Neuron (in vitro differentiated cells): ENCODE results near the gene FCER1G.

ENCODE experiments used
- H2AFZ ChIP-seq: one replicate; pipeline ENCODE4 v1.6.1; 2013; ENCODE audit warnings: low read depth, mild to moderate bottlenecking, inconsistent platforms, low read length, moderate library complexity
- H3K27me3 ChIP-seq: one replicate; pipeline ENCODE4 v1.6.1; 2013; ENCODE audit warnings: low read length; ENCODE audit not compliant: insufficient read depth
- H3K36me3 ChIP-seq: one replicate; pipeline ENCODE4 v1.6.1; 2013; ENCODE audit warnings: low read length; ENCODE audit not compliant: insufficient read depth
- H3K4me1 ChIP-seq: one replicate; pipeline ENCODE4 v1.6.1; 2013; ENCODE audit warnings: low read length; ENCODE audit not compliant: insufficient read depth
- H3K4me3 ChIP-seq: 2 replicates; pipeline ENCODE4 v1.5.1; 2013; ENCODE audit warnings: mild to moderate bottlenecking, low read length, moderate library complexity
- H3K9me3 ChIP-seq: one replicate; pipeline ENCODE4 v1.6.1; 2013; ENCODE audit warnings: low read length

FCER1G gene

GRCh38 chr1:161215076-161215475 lies at the start of gene FCER1G:
Gene FCER1G, plus strand, starts transcription at chr1:161215295. Its CDS starts 27 bp downstream, at chr1:161215322.
- Histone ChIP-seq H3K36me3 (peaks cover 46% of the 10 kb centered on the region), H2AFZ (no peak within 1 kb of the TSS), H3K4me3 (no peak within 1 kb of the TSS), H3K9me3 (no peaks in the 10 kb centered on the region), H3K27me3 (no peaks in the 10 kb centered on the region), H3K4me1 (peaks cover 5% of the 10 kb centered on the region)

DNA sequence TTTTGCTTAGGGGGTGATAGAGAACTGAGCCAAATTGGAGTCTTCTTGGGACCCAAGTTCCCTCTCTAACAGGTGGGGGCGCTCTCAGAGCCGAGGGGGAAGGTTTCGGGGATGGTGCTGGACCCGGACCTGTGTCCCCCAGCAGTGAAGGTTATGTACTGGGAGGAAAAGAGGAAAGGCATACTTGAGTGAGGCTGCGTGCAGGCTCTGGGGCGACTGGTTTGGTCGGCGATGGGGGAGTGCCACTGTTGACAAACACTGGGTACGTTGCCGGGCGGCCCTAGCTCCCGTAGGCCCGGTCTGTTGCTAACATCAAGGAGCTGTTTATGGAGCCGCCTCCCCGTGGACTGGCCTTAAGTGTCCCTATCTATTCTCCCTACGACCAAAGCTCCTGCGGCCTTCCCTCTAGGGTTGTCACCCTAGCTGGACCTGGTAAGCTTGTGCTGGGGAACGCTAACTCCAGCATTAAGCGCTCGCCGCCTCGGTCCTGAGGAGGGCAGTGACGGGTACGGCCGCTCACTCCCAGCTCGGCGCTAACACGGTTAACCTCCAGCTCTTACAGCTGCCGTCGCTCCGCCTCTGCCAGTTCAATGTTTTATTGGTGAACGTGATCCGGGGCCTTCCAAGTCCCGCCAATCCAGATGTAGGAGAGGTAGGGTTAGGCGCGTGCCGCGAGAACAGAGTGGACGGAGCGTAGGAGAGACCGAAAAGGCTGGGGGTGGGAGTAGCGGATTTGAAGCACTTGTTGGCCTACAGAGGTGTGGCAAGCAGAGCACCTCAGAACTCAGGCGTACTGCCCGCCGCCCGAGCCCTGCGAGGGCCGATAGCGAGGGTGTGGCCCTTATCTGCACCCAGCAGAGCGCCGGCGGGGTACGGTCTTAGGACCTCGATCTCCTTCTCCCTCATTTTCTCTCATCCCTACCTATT lies 49.1 kb upstream of the FCER1G start, which contains the start of gene PPOX:
Gene PPOX, plus strand, starts transcription at position 685 of the 927 bp plus-strand sequence. CDS start 422 bp downstream, outside the sequence.
- peaks cover 8% of the 10 kb centered on the region for H3K4me1 ChIP-seq
- H3K9me3 ChIP-seq: no peaks in the 10 kb centered on the region
- peak within 1 kb of the TSS; percentile 89 for H3K4me3 ChIP-seq
- H3K27me3 ChIP-seq: no peaks in the 10 kb centered on the region
- H3K36me3 ChIP-seq: peaks cover 44% of the 10 kb centered on the region
- peak within 1 kb of the TSS; percentile 52 for H2AFZ ChIP-seq

DNA sequence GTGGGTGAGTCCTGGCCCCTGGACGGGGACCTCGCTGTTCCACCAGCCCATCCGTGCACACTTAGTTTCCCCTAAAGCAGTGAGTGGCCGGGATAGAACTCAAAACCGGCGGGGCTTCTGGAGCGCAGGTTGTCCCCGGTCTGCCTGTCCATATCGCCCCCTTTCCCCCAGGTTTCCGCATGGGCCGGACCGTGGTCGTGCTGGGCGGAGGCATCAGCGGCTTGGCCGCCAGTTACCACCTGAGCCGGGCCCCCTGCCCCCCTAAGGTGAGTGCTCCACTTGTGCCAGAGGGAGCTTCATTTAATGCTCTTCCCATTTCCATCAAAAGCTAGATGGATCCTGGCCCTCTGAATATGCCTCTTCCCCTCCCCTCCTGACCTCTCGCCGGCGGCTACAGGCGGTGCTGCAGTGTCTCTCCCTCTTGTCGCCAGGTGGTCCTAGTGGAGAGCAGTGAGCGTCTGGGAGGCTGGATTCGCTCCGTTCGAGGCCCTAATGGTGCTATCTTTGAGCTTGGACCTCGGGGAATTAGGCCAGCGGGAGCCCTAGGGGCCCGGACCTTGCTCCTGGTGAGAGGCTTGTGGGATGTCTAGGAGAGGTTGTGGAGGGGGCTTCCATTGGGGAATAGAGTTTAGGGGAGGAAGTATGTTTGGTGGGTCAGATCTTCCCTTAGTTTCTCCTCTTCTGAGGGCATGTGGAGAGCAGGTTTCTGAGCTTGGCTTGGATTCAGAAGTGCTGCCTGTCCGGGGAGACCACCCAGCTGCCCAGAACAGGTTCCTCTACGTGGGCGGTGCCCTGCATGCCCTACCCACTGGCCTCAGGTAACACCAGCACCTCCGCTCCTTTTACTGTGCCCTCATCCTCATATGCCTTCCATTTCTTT lies 48.2 kb upstream of the FCER1G start:
- Histone ChIP-seq H2AFZ (peak overlapping the region; percentile 44), H3K36me3 (peaks cover 45% of the 10 kb centered on the region), H3K4me3 (peak overlapping the region; percentile 89), H3K9me3 (no peaks in the 10 kb centered on the region), H3K27me3 (no peaks in the 10 kb centered on the region), H3K4me1 (peaks cover 8% of the 10 kb centered on the region)

DNA sequence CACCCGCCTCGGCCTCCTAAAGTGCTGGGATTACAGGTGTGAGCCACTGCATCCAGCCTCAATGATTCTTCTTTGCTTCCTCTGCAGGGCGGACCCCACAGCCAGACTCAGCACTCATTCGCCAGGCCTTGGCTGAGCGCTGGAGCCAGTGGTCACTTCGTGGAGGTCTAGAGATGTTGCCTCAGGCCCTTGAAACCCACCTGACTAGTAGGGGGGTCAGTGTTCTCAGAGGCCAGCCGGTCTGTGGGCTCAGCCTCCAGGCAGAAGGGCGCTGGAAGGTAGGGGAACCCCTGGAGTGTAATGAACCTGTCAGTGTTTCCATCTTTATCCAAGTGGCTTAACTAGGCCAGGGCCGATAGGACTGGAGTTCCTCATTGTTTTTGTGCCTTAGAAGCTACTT lies 46.2 kb upstream of the FCER1G start:
- Histone ChIP-seq H3K4me1 (peaks cover 8% of the 10 kb centered on the region), H3K36me3 (peaks cover 47% of the 10 kb centered on the region), H2AFZ (no peak overlapping the region), H3K9me3 (no peaks in the 10 kb centered on the region), H3K4me3 (no peak overlapping the region), H3K27me3 (no peaks in the 10 kb centered on the region)

- Histone ChIP-seq H3K4me3 (no peak overlapping the region), H3K4me1 (peaks cover 8% of the 10 kb centered on the region), H3K9me3 (no peaks in the 10 kb centered on the region), H2AFZ (no peak overlapping the region), H3K36me3 (peaks cover 63% of the 10 kb centered on the region), H3K27me3 (no peaks in the 10 kb centered on the region)
These were observed 43.9 kb upstream of the FCER1G start for GRCh38 chr1:161171191-161171590.

DNA sequence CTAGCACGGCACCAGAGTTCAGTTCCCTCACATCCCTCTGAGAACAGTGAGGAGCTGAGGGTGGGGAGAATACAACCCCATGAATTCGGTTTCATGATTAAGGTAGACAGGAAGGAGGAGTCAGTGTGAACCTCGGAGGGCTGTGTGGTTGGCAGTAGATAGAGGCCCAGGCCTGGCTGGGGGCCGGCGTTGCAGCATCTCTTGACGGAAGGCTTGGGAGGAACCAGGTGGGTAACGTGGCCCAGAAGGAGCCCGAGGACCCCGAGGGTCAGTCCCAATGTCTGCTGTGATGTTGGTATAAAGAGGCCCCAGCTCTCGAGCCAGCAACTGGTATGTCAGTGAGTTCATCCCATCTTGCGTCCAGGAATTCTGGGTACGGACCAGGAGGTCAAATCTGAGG lies 43.4 kb upstream of the FCER1G start:
- no peak overlapping the region for H2AFZ ChIP-seq
- peaks cover 12% of the 10 kb centered on the region for H3K4me1 ChIP-seq
- H3K4me3 ChIP-seq: no peak overlapping the region
- no peaks in the 10 kb centered on the region for H3K27me3 ChIP-seq
- H3K36me3 ChIP-seq: peaks cover 63% of the 10 kb centered on the region
- no peaks in the 10 kb centered on the region for H3K9me3 ChIP-seq

GRCh38 chr1:161172349-161172748 lies 42.7 kb upstream of the FCER1G start:
- peaks cover 63% of the 10 kb centered on the region for H3K36me3 ChIP-seq
- peaks cover 10% of the 10 kb centered on the region for H3K4me1 ChIP-seq
- H3K4me3 ChIP-seq: no peak overlapping the region
- no peaks in the 10 kb centered on the region for H3K27me3 ChIP-seq
- H3K9me3 ChIP-seq: no peaks in the 10 kb centered on the region
- H2AFZ ChIP-seq: no peak overlapping the region

DNA sequence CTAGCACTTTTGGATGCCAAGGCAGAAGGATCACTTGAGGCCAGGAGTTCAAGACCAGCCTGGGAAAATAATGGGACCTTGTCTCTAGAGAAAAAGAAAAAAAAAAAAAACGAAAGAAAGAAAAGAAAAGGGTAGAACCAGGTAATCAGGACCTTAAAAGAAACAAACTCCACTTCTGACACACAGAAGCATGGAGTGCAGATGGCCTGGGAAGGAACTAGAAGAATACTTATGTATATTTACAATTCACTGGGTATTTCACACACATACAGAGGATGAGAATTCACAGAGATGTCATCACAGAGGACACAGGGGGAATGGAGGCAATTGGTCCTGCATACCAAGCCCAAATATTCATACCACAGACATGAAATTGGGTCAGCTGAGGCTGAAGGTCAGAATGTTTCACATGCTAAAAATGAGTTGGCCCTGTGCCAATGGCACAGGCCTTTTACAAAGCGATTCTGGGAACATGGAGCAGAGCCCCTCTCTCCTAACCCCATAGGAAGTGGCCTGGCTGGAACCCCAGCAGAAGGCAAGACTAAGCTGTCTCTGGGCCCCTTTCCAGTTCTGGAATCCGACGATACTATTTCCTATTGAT lies 42.2 kb upstream of the FCER1G start:
- Histone ChIP-seq H3K4me3 (no peak overlapping the region), H3K9me3 (no peaks in the 10 kb centered on the region), H2AFZ (no peak overlapping the region), H3K36me3 (peaks cover 63% of the 10 kb centered on the region), H3K4me1 (peaks cover 12% of the 10 kb centered on the region), H3K27me3 (no peaks in the 10 kb centered on the region)

- Histone ChIP-seq H3K27me3 (no peaks in the 10 kb centered on the region), H3K4me1 (peaks cover 12% of the 10 kb centered on the region), H3K4me3 (no peak overlapping the region), H3K36me3 (peaks cover 63% of the 10 kb centered on the region), H2AFZ (no peak overlapping the region), H3K9me3 (no peaks in the 10 kb centered on the region)
These were observed 41.4 kb upstream of the FCER1G start for GRCh38 chr1:161173711-161174110.

GRCh38 chr1:161174911-161175310 lies 40.2 kb upstream of the FCER1G start:
- no peak overlapping the region for H3K4me3 ChIP-seq
- H3K9me3 ChIP-seq: no peaks in the 10 kb centered on the region
- H3K4me1 ChIP-seq: peaks cover 12% of the 10 kb centered on the region
- H3K36me3 ChIP-seq: peaks cover 52% of the 10 kb centered on the region
- no peaks in the 10 kb centered on the region for H3K27me3 ChIP-seq
- no peak overlapping the region for H2AFZ ChIP-seq

- peaks cover 45% of the 10 kb centered on the region for H3K36me3 ChIP-seq
- peak overlapping the region; percentile 66 for H3K4me3 ChIP-seq
- H3K27me3 ChIP-seq: no peaks in the 10 kb centered on the region
- H2AFZ ChIP-seq: no peak overlapping the region
- peaks cover 12% of the 10 kb centered on the region for H3K4me1 ChIP-seq
- no peaks in the 10 kb centered on the region for H3K9me3 ChIP-seq
These were observed 39.2 kb upstream of the FCER1G start for GRCh38 chr1:161175771-161176453.

DNA sequence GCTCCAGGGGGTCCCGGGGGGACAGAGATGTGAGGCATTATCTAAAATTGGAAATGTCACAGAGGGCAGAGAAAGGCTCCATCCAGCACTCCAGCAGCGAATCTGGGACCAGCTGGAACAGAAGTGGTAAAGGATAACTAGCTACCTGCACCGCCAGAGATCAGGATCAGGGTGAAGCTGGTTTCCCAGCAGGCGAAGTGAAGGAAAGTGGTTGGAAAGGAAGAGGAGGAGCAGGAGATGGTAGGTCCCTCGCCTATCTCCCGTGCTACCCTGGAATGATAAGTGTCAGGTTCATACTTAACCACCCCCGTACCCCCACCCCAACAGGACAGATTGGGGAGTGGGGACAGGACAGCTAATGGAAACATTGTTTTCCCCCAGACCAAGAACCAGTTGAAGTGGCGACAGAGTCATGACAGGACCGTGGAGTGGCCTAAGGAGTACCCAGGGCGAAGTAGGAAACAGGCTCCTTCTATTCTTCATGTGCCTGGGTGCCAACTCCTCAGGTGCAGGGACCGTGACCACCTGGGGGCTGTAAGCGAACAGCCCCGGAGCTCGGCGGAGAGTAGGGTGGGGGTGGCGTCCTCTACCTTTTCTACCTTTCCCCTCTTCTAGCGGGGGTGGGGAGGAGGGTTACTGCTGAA lies 38.5 kb upstream of the FCER1G start:
- Histone ChIP-seq H2AFZ (peak overlapping the region; percentile 57), H3K9me3 (no peaks in the 10 kb centered on the region), H3K27me3 (no peaks in the 10 kb centered on the region), H3K36me3 (peaks cover 38% of the 10 kb centered on the region), H3K4me1 (peaks cover 12% of the 10 kb centered on the region), H3K4me3 (peak overlapping the region; percentile 66)
